GM23248 (cell line): ENCODE data around the gene NCF2.

ENCODE experiments used
- EZH2 ChIP-seq: fragments of 200-600 bp; sonication (generic); IDR thresholded peaks from 2 replicates; pipeline ENCODE4 v1.6.1; 2018; ENCODE audit warnings: antibody characterized with exemption, mild to moderate bottlenecking; ENCODE audit not compliant: insufficient read depth, poor library complexity, severe bottlenecking
- EZH2phosphoT487 ChIP-seq: fragments of 200-600 bp; sonication (generic); IDR thresholded peaks from 2 replicates; pipeline ENCODE4 v1.6.1; 2018; ENCODE audit warnings: antibody characterized with exemption, moderate library complexity, mild to moderate bottlenecking, low read depth; ENCODE audit not compliant: insufficient read depth

DNA sequence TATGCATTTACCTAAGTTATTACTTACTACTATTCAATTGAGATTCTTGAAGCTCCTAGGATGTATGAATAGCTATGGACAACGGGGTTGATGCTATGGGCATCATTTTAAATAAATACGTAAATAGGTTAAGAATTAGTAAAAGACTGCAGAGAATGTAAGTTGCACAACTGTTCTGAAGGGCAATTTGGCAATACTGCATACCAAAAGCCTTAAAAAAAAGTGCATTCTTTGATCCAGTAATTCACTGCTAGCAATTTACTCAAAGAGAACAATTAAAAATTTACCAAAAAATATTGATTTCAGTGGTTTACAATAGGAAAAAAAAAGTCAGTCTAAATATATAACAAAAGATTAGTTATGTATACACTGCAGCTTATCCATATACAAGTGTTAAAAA lies 41.9 kb upstream of the NCF2 start:
- TF ChIP-seq EZH2phosphoT487 (no peak), EZH2 (no peak)
